Esophagus squamous epithelium (tissue), 5 donors: ENCODE measurements around the gene HBD. TPM values are rescaled to one million over a fixed set of nuclear protein-coding genes. Genes with fewer than 3 reads are reported as not detected.
"Not testable (repeated sequence)": the region's sequence is repeated elsewhere in the genome, so short reads cannot be mapped to it uniquely, and the experiment has no call there.

Source experiments
- DNase-seq: peaks from one replicate; lab custom pipeline; 2025; lab: John Stamatoyannopoulos, UW
- H3K27ac ChIP-seq, 4 donors: fragments of 200-600 bp; sonication (generic); one replicate each; pipeline ENCODE4 v1.5.1; 2016 to 2019; ENCODE audit warnings: mild to moderate bottlenecking in 1 of 4
- H3K27me3 ChIP-seq, 4 donors: fragments of 200-600 bp; sonication (generic); 1 replicate in 3 of 4; 2 replicates in 1 of 4; pipeline versions ENCODE4 v1.5.1 to v1.6.0; 2017 to 2021; ENCODE audit warnings: antibody characterized with exemption in 1 of 4
- H3K36me3 ChIP-seq, 3 donors: fragments of 200-600 bp; sonication (generic); one replicate each; pipeline ENCODE4 v1.5.1; 2016 to 2019
- H3K4me1 ChIP-seq, 3 donors: fragments of 200-600 bp; sonication (generic); one replicate each; pipeline ENCODE4 v1.5.1; 2017 to 2019
- H3K4me3 ChIP-seq, 4 donors: fragments of 200-600 bp; sonication (generic); 1 replicate in 3 of 4; 2 replicates in 1 of 4; pipeline ENCODE4 v1.5.1; 2016 to 2019; ENCODE audit warnings: mild to moderate bottlenecking in 2 of 4, moderate library complexity in 1 of 4
- H3K9me3 ChIP-seq, 3 donors: fragments of 200-600 bp; sonication (generic); one replicate each; pipeline ENCODE4 v1.5.1; 2016 to 2019
- CTCF ChIP-seq, 6 experiments: fragments of 450-650 bp in 4 of 6; fragments of 200-600 bp in 2 of 6; sonication (generic) in 2 of 6; IDR thresholded peaks; one replicate each; pipeline ENCODE4 v1.5.1; 2016 to 2019; ENCODE audit warnings: antibody characterized with exemption in 6 of 6, mild to moderate bottlenecking in 4 of 6, moderate library complexity in 4 of 6
- POLR2A ChIP-seq, 4 donors: fragments of 450-650 bp; IDR thresholded peaks; one replicate each; pipeline ENCODE4 v1.6.1; 2017; ENCODE audit warnings: antibody characterized with exemption in 4 of 4, mild to moderate bottlenecking in 4 of 4, moderate library complexity in 3 of 4
- WGBS, 2 donors: methylation state at CpG; one replicate each; pipeline ENCODE4 v1.1.5; 2018; 5-methylcytosine and 5-hydroxymethylcytosine counted together
- intact Hi-C: fragments of 100-400 bp; cut with DNase I; formaldehyde crosslinking; loops from one replicate; pipeline ENCODE4 v1.15.0; 2022
- total RNA-seq, 4 donors: library from RNA; depleted of rRNA; stranded (reverse); fragments of >200 nt; gene quantifications; one replicate each; pipeline ENCODE4 v1.1.0, GENCODE V29; 2016
- donor health status: DM: yes; HTN: yes; CAD: no.

Gene HBD
- total RNA-seq, 4 donors from 2014 or later = not detected

- H3K27me3 ChIP-seq = no peaks in the 10 kb centered on the region
- intact Hi-C loops = no loop called here
- no peak for DNase-seq
- no peaks in the 10 kb centered on the region for H3K4me1 ChIP-seq
- H3K9me3 ChIP-seq = no peaks in the 10 kb centered on the region
- no peak overlapping the region for H3K4me3 ChIP-seq
- WGBS, 2 donors = 57 to 58% methylated on average over 2 of the region's 2 CpGs
- no peaks in the 10 kb centered on the region for H3K36me3 ChIP-seq
- TF ChIP-seq POLR2A (IDR thresholded peaks at IDR 0.05) (no peak), CTCF (IDR thresholded peaks at IDR 0.05) (no peak)
- H3K27ac ChIP-seq = no peak overlapping the region
These were observed 31.5 kb upstream of the HBD start for GRCh38 chr11:5265832-5266231.

- no peak for DNase-seq
- Histone ChIP-seq H3K27me3 (no peaks in the 10 kb centered on the region), H3K27ac (no peak overlapping the region), H3K4me1 (no peaks in the 10 kb centered on the region), H3K4me3 (no peak overlapping the region), H3K36me3 (no peaks in the 10 kb centered on the region), H3K9me3 (no peaks in the 10 kb centered on the region)
- 68 to 73% methylated on average over 6 to 7 of the region's 7 CpGs for WGBS, 2 donors
- no peak for TF ChIP-seq CTCF (IDR thresholded peaks at IDR 0.05)
- no peak for TF ChIP-seq POLR2A (IDR thresholded peaks at IDR 0.05)
- intact Hi-C loops = no loop called here
These were observed 24.4 kb upstream of the HBD start for GRCh38 chr11:5258543-5259262.

- Histone ChIP-seq H3K36me3 (no peaks in the 10 kb centered on the region), H3K27me3 (no peaks in the 10 kb centered on the region), H3K4me1 (no peaks in the 10 kb centered on the region), H3K9me3 (no peaks in the 10 kb centered on the region), H3K4me3 (no peak overlapping the region), H3K27ac (no peak overlapping the region)
- WGBS, 2 donors = 17 to 23% methylated on average over 2 of the region's 2 CpGs
- intact Hi-C loops = no loop called here
- TF ChIP-seq POLR2A (IDR thresholded peaks at IDR 0.05) (no peak), CTCF (IDR thresholded peaks at IDR 0.05) (no peak)
- DNase-seq = no peak
These were observed 23.0 kb upstream of the HBD start for GRCh38 chr11:5257296-5257695.

DNA sequence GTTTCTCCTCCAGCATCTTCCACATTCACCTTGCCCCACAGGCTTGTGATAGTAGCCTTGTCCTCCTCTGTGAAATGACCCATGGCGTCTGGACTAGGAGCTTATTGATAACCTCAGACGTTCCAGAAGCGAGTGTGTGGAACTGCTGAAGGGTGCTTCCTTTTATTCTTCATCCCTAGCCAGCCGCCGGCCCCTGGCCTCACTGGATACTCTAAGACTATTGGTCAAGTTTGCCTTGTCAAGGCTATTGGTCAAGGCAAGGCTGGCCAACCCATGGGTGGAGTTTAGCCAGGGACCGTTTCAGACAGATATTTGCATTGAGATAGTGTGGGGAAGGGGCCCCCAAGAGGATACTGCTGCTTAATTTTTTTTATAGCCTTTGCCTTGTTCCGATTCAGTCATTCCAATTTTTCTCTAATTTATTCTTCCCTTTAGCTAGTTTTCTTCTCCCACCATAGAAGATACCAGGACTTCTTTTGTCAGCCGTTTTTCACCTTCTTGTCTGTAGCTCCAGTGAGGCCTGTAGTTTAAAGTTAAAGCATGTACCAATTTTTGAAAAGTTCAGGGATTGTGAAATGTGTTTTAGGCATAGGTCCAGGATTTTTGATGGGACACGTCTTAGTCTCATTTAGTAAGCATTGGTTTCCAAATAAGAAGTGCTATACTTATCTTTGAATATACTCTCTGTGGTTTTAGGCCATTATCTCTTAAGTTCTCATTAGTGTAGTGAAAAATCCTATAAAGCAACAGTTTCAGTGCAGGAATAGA is 20.5 kb upstream of the HBD start, which contains the start of gene HBG2:
Gene HBG2 (minus strand): TSS at position 136 of the 768 bp plus-strand sequence. CDS start 53 bp downstream, at position 83.
- H3K27me3 ChIP-seq, H3K27ac ChIP-seq, H3K4me1 ChIP-seq, H3K36me3 ChIP-seq, H3K4me3 ChIP-seq, intact Hi-C loops, DNase-seq, H3K9me3 ChIP-seq: not testable (repeated sequence)
- 43 to 70% methylated on average over 4 of the region's 9 CpGs for WGBS, 2 donors

DNA sequence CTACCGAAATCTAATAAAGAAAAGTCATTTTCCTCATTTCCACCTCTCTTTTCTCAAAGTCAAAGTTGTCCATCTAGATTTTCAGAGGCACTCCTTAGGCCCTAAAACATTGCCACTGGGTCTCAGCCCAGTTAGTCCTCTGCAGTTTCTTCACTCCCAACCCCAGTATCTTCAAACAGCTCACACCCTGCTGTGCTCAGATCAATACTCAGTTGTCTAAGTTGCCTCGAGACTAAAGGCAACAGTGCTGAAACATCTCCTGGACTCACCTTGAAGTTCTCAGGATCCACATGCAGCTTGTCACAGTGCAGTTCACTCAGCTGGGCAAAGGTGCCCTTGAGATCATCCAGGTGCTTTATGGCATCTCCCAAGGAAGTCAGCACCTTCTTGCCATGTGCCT is 19.7 kb upstream of the HBD start:
- H3K36me3 ChIP-seq, H3K27me3 ChIP-seq, H3K27ac ChIP-seq, intact Hi-C loops, H3K4me1 ChIP-seq, H3K9me3 ChIP-seq, DNase-seq, H3K4me3 ChIP-seq: not testable (repeated sequence)
- WGBS, 2 donors = 58 to 69% methylated on average over 2 of the region's 2 CpGs

DNA sequence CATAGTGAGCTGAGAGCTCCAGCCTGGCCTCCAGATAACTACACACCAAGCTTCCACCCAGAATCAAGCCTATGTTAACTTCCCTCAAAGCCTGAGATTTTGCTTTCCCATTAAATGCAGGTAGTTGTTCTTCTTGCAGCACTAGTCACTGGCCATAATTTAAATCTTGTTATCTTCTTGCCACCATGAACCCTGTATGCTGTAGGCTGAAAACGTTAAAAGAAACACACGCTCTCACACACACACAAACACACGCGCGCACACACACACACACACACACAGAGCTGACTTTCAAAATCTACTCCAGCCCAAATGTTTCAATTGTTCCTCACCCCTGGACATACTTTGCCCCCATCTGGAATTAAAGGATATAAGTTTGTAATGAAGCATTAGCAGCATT is 19.2 kb upstream of the HBD start:
- WGBS, 2 donors = 90 to 92% methylated on average over 5 of the region's 5 CpGs
- H3K9me3 ChIP-seq, H3K36me3 ChIP-seq, intact Hi-C loops, H3K4me3 ChIP-seq, DNase-seq, H3K4me1 ChIP-seq, H3K27ac ChIP-seq, H3K27me3 ChIP-seq: not testable (repeated sequence)
